VCaP (cell line): ENCODE data around the gene PRDX4.

Experiments
- H3K27ac ChIP-seq: fragments of 450-650 bp; 2 replicates; pipeline ENCODE4 v1.5.1; 2017
- CTCF ChIP-seq: fragments of 450-650 bp; conservative IDR thresholded peaks from 2 replicates; pipeline ENCODE4 v1.5.1; 2017; ENCODE audit warnings: mild to moderate bottlenecking, moderate library complexity

The PRDX4 gene

GRCh38 chrX:23667239-23668177 lies at the start of gene PRDX4:
TSS of gene PRDX4 (plus strand) at chrX:23667493. CDS start at chrX:23667571, 78 bp downstream.
- peak within 1 kb of the TSS; percentile 77 for H3K27ac ChIP-seq
- no peak for TF ChIP-seq CTCF

- no peak for TF ChIP-seq CTCF
- no peak overlapping the region for H3K27ac ChIP-seq
These were observed 45.5 kb upstream of the PRDX4 start for GRCh38 chrX:23621621-23622265.

GRCh38 chrX:23623797-23624196 lies 43.5 kb upstream of the PRDX4 start:
- TF ChIP-seq CTCF = no peak
- H3K27ac ChIP-seq = no peak overlapping the region

GRCh38 chrX:23626651-23627050 lies 40.6 kb upstream of the PRDX4 start:
- H3K27ac ChIP-seq = no peak overlapping the region
- TF ChIP-seq CTCF = no peak

- no peak overlapping the region for H3K27ac ChIP-seq
- no peak for TF ChIP-seq CTCF
These were observed 39.2 kb upstream of the PRDX4 start for GRCh38 chrX:23628131-23628530.

GRCh38 chrX:23631136-23631535 lies 36.2 kb upstream of the PRDX4 start:
- no peak for TF ChIP-seq CTCF
- no peak overlapping the region for H3K27ac ChIP-seq

GRCh38 chrX:23633834-23634580 lies 33.3 kb upstream of the PRDX4 start:
- H3K27ac ChIP-seq = no peak overlapping the region
- TF ChIP-seq CTCF = peak; percentile 46
